Thyroid gland (tissue), 4 donors: ENCODE data around the gene RHEX. TPM values are rescaled to one million over a fixed set of nuclear protein-coding genes. Genes with fewer than 3 reads are reported as not detected.
"Not testable (repeated sequence)": the region's sequence is repeated elsewhere in the genome, so short reads cannot be mapped to it uniquely, and the experiment has no call there.

Experiments
- DNase-seq, 2 donors: peaks; one replicate each; pipeline ENCODE4 v3.0.0-alpha.2; 2019
- H3K27ac ChIP-seq, 3 donors: fragments of 200-600 bp; sonication (generic); 1 replicate in 2 of 3; 2 replicates in 1 of 3; pipeline ENCODE4 v1.5.1; 2016 to 2019; ENCODE audit warnings: mild to moderate bottlenecking in 1 of 3, moderate library complexity in 1 of 3
- H3K27me3 ChIP-seq: fragments of 200-600 bp; sonication (generic); one replicate; pipeline ENCODE4 v1.5.1; 2019
- H3K36me3 ChIP-seq, 2 donors: fragments of 200-600 bp; sonication (generic); one replicate each; pipeline ENCODE4 v1.5.1; 2016 to 2019
- H3K4me1 ChIP-seq, 2 donors: fragments of 200-600 bp; sonication (generic); one replicate each; pipeline ENCODE4 v1.5.1; 2017 to 2019
- H3K4me3 ChIP-seq, 3 donors: fragments of 200-600 bp; sonication (generic); replicated peaks in 1 of 3; 1 replicate in 2 of 3; 2 replicates in 1 of 3; pipeline ENCODE4 v1.5.1; 2016; ENCODE audit warnings: mild to moderate bottlenecking in 1 of 3
- H3K9me3 ChIP-seq: fragments of 200-600 bp; sonication (generic); one replicate; pipeline ENCODE4 v1.5.1; 2017
- POLR2A ChIP-seq, 2 donors: fragments of 450-650 bp; IDR thresholded peaks; one replicate each; pipeline ENCODE4 v1.6.1; 2017; ENCODE audit warnings: antibody characterized with exemption in 2 of 2, mild to moderate bottlenecking in 2 of 2, moderate library complexity in 1 of 2
- WGBS, 2 donors: methylation state at CpG; one replicate each; pipeline ENCODE4 v1.1.5; 2017; 5-methylcytosine and 5-hydroxymethylcytosine counted together
- intact Hi-C: fragments of 100-400 bp; cut with DNase I; formaldehyde crosslinking; loops from one replicate; pipeline ENCODE4 v1.15.1; 2023
- total RNA-seq, 4 donors: library from RNA; depleted of rRNA; stranded (reverse); fragments of >200 nt; gene quantifications; one replicate each; pipeline ENCODE4 v1.2.3, GENCODE V29; 2016
- TF ChIP-seq, protein P1 (sequence below), 6 experiments: fragments of 200-600 bp in 3 of 6; fragments of 450-650 bp in 3 of 6; sonication (generic) in 3 of 6; IDR thresholded peaks; one replicate each; pipeline ENCODE4 v1.5.1; 2016 to 2019; ENCODE audit warnings: antibody characterized with exemption in 6 of 6, mild to moderate bottlenecking in 2 of 6, inconsistent platforms in 1 of 6, moderate library complexity in 1 of 6

RHEX gene
- total RNA-seq, 4 donors from 2014 or later, result 1.2 to 1.7 (median 1.6) TPM

- peaks cover 40 to 47% of the 10 kb centered on the region in 2 donors for H3K4me1 ChIP-seq
- H3K27ac ChIP-seq, result peak overlapping the region in 1 of 3 donors; percentile 35
- H3K27me3 ChIP-seq, result no peaks in the 10 kb centered on the region
- TF ChIP-seq, protein P1, sequence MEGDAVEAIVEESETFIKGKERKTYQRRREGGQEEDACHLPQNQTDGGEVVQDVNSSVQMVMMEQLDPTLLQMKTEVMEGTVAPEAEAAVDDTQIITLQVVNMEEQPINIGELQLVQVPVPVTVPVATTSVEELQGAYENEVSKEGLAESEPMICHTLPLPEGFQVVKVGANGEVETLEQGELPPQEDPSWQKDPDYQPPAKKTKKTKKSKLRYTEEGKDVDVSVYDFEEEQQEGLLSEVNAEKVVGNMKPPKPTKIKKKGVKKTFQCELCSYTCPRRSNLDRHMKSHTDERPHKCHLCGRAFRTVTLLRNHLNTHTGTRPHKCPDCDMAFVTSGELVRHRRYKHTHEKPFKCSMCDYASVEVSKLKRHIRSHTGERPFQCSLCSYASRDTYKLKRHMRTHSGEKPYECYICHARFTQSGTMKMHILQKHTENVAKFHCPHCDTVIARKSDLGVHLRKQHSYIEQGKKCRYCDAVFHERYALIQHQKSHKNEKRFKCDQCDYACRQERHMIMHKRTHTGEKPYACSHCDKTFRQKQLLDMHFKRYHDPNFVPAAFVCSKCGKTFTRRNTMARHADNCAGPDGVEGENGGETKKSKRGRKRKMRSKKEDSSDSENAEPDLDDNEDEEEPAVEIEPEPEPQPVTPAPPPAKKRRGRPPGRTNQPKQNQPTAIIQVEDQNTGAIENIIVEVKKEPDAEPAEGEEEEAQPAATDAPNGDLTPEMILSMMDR (IDR thresholded peaks at IDR 0.05), result no peak
- no peak for TF ChIP-seq POLR2A (IDR thresholded peaks at IDR 0.05)
- no peaks in the 10 kb centered on the region for H3K9me3 ChIP-seq
- no peak overlapping the region for H3K4me3 ChIP-seq
- no peaks in the 10 kb centered on the region for H3K36me3 ChIP-seq
- intact Hi-C loops, result no loop called here
- DNase-seq, result no peak
These were observed 3.7 kb upstream of the RHEX start for GRCh38 chr1:206049293-206049692.

- WGBS, 2 donors, result 83 to 88% methylated on average over 3 of the region's 3 CpGs
- intact Hi-C loops, result no loop called here
- no peak overlapping the region for H3K4me3 ChIP-seq
- no peaks in the 10 kb centered on the region for H3K9me3 ChIP-seq
- no peak for DNase-seq
- H3K36me3 ChIP-seq, result no peaks in the 10 kb centered on the region
- H3K4me1 ChIP-seq, result peaks cover 40 to 47% of the 10 kb centered on the region in 2 donors
- no peaks in the 10 kb centered on the region for H3K27me3 ChIP-seq
- TF ChIP-seq, protein P1 (IDR thresholded peaks at IDR 0.05), result no peak
- peak overlapping the region in 1 of 3 donors; percentile 13 for H3K27ac ChIP-seq
These were observed 2.9 kb upstream of the RHEX start for GRCh38 chr1:206049919-206050600.

DNA sequence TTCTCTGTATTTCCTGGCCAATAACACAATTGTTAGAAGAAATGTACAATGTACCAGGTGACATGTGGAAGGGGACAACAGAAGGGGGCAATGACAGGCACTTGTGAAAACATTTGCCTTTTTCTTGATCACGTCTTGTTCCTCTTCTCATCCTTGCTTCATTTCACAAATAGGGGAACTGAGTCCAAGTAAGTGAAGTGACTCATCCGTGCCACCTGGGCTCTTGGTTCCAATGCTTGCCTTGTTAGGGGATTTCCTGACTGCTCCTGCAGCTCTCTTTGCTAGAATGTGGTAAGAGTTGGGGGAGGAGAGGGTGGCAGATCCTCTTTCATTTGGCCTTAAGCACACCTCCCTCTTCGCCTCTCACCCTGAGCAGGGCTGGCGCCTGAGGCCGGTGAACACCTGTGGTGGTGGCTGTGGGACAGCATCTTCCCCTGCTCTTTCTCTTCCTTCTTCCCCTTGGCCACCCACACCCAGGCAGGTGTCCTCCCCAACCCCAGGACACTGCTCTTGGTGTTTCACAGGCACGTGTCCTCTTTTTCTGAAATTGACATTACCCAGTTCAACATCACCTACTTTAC lies 2.2 kb upstream of the RHEX start:
- no peaks in the 10 kb centered on the region for H3K9me3 ChIP-seq
- H3K27ac ChIP-seq, result peak overlapping the region in 1 of 3 donors; percentile 10
- no peaks in the 10 kb centered on the region for H3K36me3 ChIP-seq
- DNase-seq, result peak; percentile 47 to 60
- TF ChIP-seq, protein P1 (IDR thresholded peaks at IDR 0.05), result no peak
- no peak for TF ChIP-seq POLR2A (IDR thresholded peaks at IDR 0.05)
- H3K4me3 ChIP-seq, result no peak overlapping the region
- intact Hi-C loops, result no loop called here
- H3K4me1 ChIP-seq, result peaks cover 37 to 47% of the 10 kb centered on the region in 2 donors
- H3K27me3 ChIP-seq, result no peaks in the 10 kb centered on the region
- WGBS, 2 donors, result 53 to 56% methylated on average over 6 of the region's 6 CpGs

DNA sequence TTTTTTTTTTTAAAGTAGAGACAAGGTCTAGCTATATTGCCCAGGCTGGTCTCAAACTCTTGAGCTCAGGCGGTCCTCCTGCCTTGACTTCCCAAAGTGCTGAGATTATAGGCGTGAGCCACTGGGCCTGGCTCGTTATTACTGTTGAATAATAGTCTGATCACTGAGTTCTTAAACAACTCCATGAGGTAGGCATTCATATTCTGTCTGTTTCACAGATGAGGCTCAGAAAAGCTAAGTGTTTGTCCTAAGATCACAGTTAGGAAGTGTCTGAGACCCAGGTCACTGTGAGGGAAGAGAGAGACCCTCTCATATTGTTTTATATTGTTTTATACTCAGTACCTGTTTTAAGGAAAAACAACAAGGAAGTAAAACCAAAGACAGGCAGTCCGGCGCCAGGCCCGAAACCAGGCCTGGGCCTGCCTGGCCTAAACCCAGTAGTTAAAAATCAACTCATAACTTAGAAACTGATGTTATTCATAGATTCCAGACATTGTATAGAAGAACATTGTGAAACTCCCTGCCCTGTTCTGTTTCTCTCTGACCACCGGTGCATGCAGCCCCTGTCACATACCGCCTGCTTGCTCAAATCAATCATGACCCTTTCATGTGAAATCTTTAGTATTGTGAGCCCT lies 625 bp upstream of the RHEX start:
- DNase-seq, intact Hi-C loops, H3K27ac ChIP-seq, H3K36me3 ChIP-seq, H3K27me3 ChIP-seq, H3K4me3 ChIP-seq, H3K9me3 ChIP-seq: not testable (repeated sequence)
- 97 to 100% methylated on average over 6 of the region's 8 CpGs for WGBS, 2 donors
- peaks cover 24 to 36% of the 10 kb centered on the region in 2 donors for H3K4me1 ChIP-seq

- WGBS, 2 donors, result 97% methylated on average over 4 of the region's 4 CpGs
- DNase-seq, H3K4me3 ChIP-seq, H3K9me3 ChIP-seq, H3K27me3 ChIP-seq, H3K27ac ChIP-seq, intact Hi-C loops, H3K36me3 ChIP-seq: not testable (repeated sequence)
- peaks cover 13 to 23% of the 10 kb centered on the region in 2 donors for H3K4me1 ChIP-seq
These were observed 643 bp downstream of the RHEX start for GRCh38 chr1:206053616-206054015.

DNA sequence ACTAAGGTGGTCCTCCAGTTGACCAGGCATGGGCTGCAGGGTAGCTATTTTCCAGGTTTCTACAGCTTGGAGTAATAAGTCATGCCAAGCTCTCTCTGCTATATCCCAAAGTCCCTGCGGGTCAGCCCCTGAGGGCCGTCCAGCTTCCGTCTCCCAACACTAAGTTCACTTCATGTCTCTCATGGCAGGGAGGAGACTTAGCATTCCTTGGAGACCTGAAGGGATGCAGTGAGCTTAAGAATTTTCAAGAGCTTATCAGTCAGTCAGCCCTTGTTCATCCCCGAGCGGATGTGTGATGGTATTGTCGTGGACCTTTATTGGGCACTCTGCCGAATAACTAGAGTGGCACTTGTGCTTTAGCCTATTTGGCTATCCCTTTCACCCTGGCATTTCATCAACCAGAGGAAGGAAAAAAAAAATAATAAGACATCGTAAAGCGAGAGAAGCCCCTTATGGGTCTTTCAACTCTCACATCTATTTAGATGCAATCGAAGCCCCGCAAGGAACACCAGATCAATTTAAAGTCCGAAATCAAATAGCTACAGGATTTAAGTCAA lies 2.2 kb downstream of the RHEX start:
- H3K27ac ChIP-seq, H3K27me3 ChIP-seq, H3K4me3 ChIP-seq, intact Hi-C loops, H3K36me3 ChIP-seq, H3K9me3 ChIP-seq: not testable (repeated sequence)
- WGBS, 2 donors, result 69 to 82% methylated on average over 12 of the region's 12 CpGs
- peak; percentile 56 to 73 for DNase-seq
- peaks cover 9 to 14% of the 10 kb centered on the region in 2 donors for H3K4me1 ChIP-seq

- H3K36me3 ChIP-seq, H3K9me3 ChIP-seq, DNase-seq, H3K4me1 ChIP-seq, intact Hi-C loops, H3K4me3 ChIP-seq, H3K27ac ChIP-seq, H3K27me3 ChIP-seq: not testable (repeated sequence)
- 90 to 97% methylated on average over 8 of the region's 8 CpGs for WGBS, 2 donors
These were observed 2.8 kb downstream of the RHEX start for GRCh38 chr1:206055639-206056323.

DNA sequence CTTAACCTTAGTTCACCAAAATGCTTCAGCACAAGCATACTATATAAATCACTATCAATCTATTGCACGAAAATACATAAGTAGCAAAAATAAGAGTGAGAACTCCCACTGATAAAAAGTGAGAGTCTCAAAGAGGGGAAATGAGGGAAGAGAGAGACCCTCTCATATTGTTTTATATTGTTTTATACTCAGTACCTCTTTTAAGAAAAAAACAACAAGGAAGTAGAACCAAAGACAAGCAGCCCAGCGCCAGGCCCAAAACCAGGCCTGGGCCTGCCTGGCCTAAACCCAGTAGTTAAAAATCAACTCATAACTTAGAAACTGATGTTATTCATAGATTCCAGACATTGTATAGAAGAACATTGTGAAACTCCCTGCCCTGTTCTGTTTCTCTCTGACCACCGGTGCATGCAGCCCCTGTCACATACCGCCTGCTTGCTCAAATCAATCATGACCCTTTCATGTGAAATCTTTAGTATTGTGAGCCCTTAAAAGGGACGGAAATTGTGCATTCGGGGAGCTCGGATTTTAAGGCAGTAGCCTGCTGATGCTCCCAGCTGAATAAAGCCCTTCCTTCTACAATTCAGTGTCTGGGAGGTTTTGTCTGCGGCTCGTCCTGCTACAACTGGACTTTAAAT lies 5.4 kb downstream of the RHEX start:
- WGBS, 2 donors, result 95 to 97% methylated on average over 7 of the region's 9 CpGs
- intact Hi-C loops, H3K27me3 ChIP-seq, DNase-seq, H3K4me1 ChIP-seq, H3K27ac ChIP-seq, H3K9me3 ChIP-seq, H3K36me3 ChIP-seq, H3K4me3 ChIP-seq: not testable (repeated sequence)
